ENCODE data around the gene FHL3.
"Not testable (repeated sequence)": the region's sequence is repeated elsewhere in the genome, so short reads cannot be mapped to it uniquely, and the experiment has no call there.

Gene FHL3

DNA sequence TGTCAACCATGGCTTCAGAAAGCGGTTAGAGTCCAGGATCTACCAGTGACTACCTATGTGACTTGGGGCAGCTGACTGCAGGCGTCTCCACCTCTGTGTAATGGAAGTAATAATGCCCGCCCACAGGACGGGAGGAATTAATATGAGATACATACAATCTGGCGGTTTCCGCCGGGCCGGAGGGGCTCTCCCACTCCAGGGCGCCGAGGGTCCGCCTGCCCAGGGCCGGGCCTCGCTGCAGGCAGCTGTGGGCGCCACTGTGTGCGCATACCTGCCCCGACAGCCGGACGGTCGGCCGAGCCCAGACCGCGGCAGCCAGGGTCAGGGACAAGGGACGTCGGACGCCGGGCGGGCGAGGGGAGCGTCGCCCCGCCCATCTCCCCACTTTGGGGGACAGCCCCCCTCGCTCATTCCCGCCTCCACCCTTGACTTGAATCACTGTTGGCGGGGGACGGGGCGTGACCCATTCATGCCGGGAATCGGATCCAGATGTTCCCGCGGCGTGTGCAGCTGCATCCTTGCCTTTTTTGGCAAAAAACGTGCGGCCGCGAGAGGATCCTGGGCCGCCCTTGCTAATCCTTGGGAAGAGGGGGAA lies 9.5 kb downstream of the FHL3 start:
- in situ Hi-C loops (cut with HindIII; ENCODE audit: low sequenced_read_pairs) = no loop called here

DNA sequence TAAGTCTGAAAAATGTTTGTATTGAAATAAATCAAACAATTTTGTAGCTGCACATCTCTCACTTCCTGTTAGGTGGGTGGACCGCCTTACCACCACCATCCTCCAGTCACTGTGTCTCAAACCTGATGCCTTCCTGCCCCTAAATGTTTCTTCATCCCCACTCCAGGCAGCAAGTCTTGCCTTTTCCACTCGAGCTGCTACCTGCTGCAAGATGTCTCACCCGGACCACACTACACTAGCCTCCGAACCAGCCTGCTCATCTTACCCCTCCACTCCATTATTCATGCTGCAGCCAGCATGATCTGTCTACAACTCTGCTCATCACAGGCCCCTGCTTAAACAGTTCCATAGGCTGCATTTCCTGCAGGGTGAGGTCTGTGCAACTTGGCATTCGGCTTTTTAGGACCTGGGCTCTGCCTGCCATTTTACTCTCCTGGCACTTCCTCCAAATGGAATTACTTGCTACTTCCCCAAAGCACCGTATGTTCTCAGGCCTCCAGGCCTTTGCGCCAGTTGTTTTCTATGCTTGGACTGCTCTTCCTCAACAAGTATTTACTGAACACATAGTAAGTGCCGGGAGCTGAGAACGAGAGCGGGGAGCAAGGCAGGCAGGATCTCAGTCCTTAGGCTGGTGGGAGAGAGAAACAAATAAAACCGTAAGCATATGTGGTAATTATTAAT lies 10.3 kb downstream of the FHL3 start:
- in situ Hi-C loops (cut with HindIII; ENCODE audit: low sequenced_read_pairs) = no loop called here

DNA sequence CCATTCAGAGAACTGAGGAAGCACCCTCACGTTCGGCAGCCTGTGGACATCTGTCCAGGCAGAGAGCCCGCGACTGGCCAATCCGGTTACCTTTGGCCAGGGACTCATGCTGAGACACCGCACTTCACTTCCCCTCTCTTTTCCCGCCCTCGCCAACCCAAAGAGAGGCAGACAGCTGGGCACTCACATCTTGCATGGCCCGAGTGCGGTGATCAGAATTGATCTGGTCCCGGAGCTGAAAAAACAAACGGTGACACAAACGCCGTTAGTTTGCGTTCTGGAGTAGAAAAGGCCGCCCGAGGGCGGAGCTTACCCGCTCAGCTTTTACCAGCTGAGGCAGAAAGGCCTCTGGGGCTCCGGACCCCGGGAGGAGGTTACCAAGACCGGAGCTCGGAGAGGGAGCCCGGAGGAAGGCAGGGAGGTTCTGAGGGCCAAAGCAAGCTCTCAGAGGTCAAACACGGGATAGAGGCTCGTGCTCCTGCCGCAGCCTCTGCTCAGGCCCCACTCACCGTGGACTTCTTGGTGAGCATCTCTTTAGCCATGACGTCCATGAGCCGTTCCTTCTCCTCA lies 15.9 kb downstream of the FHL3 start:
- in situ Hi-C loops (cut with HindIII; ENCODE audit: low sequenced_read_pairs) = no loop called here

DNA sequence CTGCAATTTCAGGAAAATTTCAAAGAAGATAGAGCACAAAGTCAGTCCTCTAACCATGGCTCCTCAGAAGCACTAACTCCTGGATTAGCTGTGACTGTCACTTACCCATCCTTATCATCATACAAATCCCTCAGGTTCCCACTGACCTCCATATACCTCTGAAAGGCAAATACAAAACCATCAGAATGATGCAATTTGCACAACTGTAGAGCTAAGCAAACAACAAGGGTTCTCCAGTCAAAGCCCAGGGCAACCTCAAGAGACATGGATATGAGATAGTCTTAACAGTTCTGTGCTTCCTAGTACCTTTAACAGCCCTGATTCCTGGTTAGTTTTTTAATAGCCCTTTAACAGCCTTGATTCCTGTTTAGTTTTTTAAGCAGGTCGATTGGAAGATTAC lies 17.6 kb downstream of the FHL3 start:
- in situ Hi-C loops (cut with HindIII; ENCODE audit: low sequenced_read_pairs) = no loop called here

DNA sequence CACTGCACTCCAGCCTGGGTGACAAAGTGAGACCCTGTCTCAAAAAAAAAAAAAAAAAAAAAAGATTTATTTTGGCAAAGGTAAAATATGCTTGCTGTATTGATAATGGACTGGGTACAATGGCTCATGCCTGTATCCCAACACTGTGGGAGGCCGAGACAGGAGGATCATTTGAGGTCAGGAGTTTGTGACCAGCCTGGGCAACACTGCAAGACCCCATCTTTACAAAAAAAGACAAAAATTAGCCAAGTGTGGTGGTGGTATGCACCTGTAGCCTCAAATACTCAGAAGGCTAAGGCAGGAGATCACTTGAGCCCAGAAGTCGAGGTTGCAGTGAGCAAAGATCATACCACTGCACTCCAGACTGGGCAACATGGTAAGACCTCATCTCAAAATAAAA lies 21.8 kb downstream of the FHL3 start:
- in situ Hi-C loops (cut with HindIII; ENCODE audit: low sequenced_read_pairs) = no loop called here

DNA sequence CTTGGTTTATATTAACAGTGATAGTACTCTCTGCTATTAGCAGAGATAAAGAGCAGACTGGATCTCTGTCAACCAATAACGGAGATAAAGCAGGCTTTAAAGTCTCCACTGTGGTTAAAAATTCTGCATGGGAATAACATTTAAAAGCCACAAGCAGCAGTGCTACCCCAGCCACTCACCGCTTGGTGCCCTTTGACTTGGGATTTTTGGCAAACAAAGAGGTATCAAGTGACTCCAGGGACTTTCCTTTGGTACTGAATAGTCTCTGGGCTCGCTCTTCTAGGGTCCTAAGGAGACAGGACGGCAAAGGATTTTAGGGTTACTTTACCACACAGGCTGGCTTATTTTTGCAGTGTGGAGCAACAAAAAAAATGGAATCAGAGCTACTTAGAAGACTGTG lies 26.8 kb downstream of the FHL3 start:
- in situ Hi-C loops (cut with HindIII; ENCODE audit: low sequenced_read_pairs) = no loop called here

DNA sequence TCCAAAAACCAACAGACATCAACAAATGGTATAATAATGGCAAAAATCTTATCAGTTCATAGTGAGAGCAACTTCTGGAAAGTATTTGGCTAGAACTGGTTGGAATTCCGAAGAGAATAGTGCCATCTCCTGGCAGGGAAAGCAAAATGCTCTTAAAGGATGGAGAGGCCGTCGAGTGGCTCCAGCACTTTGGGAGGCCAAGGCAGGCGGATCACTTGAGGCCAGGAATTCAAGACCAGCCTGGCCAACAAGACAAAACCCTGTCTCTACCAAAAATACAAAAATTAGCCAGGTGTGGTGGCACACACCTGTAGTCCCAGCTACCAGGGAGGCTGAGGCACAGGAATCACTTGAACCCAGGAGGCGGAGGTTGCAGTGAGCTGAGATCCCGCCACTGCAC lies 30.2 kb downstream of the FHL3 start:
- in situ Hi-C loops (cut with HindIII; ENCODE audit: low sequenced_read_pairs) = not testable (repeated sequence)

DNA sequence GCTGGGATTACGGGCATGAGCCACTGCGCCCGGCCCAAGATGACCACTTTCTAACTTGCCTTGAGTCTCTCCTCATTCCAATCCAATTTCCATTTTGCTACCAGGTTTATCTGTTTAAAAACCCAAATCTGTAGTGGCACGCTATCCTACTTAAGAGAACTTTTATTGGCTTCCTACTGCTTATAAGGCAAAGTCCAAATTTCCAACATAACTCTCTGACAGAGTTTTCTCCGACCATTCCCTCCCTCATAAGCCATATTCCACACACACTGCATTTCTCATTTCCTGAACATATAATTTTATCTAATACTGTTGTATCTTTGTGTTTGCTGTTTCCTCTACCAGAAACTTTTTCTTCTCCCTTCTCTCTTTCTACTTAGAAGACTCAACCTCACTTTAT lies 30.7 kb downstream of the FHL3 start:
- in situ Hi-C loops (cut with HindIII; ENCODE audit: low sequenced_read_pairs) = no loop called here

DNA sequence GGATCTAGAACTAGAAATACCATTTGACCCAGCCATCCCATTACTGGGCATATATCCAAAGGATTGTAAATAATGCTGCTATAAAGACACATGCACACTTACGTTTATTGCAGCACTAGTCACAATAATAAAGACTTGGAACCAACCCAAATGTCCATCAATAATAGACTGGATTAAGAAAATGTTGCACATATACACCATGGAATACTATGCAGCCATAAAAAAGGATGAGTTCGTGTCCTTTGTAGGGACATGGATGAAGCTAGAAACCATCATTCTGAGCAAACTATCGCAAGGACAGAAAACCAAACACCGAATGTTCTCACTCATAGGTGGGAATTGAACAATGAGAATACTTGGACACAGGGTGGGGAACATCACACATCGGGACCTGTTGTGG lies 31.6 kb downstream of the FHL3 start:
- in situ Hi-C loops (cut with HindIII; ENCODE audit: low sequenced_read_pairs) = not testable (repeated sequence)

DNA sequence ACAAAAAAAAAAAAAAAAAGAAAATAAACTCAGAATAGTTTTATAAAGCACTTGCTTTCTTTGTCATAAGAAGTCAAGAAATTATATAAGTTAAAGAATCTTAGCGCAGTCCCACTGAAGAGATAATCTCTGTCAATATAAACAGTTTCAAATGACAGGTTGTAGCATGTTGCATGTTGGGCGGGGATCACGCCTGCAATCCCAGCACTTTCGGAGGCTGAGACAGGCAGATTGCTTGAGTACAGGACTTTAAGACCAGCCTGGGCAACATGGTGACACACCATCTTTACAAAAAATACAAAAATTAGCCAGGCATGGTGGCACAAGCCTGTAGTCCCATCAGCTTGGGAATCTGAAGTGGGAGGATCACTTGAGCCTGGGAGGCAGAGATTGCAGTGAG lies 40.0 kb downstream of the FHL3 start:
- in situ Hi-C loops (cut with HindIII; ENCODE audit: low sequenced_read_pairs) = no loop called here

DNA sequence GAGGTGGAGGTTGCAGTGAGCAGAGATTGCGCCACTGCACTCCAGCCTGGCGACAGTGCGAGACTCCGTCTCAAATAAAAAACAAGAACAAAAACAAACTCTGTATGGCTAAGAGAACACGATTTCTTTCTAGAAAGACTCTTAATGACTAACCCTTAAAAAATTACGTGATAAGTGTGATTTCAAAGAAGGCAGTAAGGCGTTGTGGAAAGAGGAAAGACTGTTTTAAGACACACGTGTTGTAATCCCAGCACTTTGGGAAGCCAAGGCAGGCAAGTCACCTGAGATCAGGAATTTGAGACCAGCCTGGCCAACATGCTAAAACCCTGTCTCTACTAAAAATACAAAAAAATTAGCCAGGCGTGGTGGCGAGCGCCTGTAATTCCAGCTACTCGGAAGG lies 41.2 kb downstream of the FHL3 start:
- in situ Hi-C loops (cut with HindIII; ENCODE audit: low sequenced_read_pairs) = not testable (repeated sequence)

DNA sequence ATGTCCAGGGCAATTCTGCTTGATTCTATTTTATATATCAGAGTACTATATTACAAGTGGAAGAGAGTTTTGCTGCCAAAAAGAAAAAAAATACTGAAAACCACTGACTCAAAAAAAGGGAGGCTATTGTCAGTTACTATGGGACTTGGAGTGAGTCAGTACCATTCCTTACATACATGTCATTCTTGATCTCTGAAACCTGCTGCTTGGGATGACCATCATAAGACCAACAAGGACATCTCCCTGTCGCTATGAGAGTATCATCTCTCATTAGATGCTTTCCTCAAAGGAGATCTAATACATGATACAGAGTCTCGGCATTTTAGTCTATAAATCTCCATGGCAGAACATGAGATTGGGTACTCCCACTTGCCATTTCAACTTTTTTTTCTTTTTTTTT lies 46.6 kb downstream of the FHL3 start:
- in situ Hi-C loops (cut with HindIII; ENCODE audit: low sequenced_read_pairs) = no loop called here

DNA sequence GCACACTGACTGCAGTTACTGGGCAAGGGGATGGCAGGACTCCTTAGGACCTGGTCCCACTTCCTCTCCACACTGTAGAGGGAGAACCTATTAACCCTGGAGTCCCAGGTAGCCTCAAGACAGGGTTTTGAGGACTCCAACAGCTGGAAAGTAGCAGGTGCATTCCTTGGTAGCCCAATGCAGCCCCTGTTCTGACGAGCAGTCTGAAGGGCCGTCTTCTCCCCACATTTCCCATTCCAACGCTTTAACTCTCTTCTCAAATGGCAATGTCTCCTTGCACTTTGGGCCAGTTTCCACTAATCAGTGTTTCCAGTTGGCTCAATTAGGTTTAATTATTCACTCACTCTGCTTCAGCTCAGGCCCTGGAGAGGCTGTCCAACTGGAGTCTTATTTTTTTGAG lies 49.6 kb downstream of the FHL3 start:
- in situ Hi-C loops (cut with HindIII; ENCODE audit: low sequenced_read_pairs) = no loop called here

DNA sequence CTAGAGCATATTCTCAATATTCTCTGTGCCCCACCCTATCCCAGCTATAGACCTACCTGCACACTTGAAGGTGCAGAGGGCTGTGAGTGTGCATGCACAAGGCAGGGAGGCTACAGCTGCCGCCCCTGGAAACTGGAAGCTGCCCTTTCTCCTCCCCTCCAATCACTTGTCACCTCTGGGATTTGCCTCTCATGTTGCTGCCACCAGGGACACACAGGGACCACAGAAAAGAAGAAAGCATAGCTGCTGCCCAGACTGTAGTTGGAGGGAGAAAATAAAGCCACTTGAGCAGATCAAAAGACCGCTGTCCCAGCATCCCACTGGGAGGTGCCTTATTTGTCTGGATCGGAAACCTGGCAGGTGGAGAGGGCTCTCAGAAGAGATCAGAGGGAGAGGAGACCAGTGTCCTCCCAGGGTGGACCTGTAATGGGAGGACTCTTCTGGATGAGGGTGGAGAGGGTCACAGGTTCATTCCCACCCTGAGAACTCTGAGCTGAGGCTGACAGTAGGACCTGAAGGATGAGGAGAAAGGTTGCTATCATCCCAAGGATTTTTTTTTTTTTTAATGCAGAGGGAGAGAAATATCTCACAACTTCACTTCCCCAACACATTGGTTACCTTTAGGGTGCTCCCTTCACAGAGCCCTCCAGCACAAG lies 50.9 kb downstream of the FHL3 start:
- in situ Hi-C loops (cut with HindIII; ENCODE audit: low sequenced_read_pairs) = no loop called here

DNA sequence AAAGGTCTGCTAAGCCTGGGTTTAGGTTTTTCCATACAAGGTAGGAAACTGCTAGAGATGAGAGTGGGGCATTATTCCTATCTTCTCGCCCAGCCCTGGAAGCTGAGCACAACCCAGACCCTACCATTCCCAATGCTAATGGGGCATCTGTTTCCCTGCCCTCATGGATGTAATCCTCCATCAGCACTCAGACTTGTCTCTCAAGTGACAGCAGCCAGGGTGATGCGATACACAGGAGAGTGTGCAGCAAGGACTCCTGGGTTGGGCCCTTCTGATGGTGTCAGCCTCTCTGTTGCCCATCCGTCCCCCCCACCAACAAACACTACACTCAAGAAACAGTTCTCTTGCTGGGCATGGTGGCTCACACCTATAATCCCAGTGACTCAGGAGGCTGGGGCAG lies 52.6 kb downstream of the FHL3 start:
- in situ Hi-C loops (cut with HindIII; ENCODE audit: low sequenced_read_pairs) = no loop called here

DNA sequence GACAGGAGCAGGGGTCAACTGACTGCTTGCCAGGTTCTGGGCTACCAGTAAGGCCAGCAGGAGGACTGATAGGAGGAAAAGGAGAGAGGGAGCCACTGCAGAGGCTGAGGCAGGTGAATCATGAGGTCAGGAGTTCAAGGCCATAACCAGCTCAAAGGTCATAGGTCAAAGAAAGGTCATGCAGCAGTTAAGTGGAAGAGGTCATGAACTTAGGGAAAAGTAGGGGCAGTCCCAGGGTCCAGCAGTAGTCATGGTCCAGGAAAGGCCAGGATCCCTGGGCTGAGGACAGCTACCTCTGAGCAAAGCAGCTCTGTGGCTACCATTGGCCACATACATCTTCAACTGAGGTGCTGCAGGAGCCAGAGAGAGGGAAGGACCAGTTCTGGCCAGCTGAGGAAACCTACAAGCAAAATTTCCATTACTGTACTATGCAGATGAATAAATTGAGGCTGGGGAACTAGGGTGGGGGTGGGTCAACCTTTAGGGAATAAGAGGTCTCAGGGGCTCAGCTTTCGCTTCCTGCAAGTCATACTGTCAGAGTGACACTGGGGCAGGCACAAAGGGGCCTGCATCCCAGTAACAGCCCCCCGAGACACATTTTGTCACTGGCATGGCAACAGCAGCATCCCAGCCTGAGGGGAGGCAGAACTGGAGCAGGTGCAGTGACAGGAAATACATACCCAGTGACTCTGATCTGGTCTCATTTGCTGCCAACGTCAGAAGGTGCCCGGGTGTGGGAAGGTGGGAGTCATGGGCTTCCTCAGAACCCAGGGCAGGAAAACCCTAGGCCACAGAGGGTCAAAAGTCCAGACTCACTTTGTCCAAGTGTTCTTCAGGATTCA lies 53.3 kb downstream of the FHL3 start:
- in situ Hi-C loops (cut with HindIII; ENCODE audit: low sequenced_read_pairs) = no loop called here

DNA sequence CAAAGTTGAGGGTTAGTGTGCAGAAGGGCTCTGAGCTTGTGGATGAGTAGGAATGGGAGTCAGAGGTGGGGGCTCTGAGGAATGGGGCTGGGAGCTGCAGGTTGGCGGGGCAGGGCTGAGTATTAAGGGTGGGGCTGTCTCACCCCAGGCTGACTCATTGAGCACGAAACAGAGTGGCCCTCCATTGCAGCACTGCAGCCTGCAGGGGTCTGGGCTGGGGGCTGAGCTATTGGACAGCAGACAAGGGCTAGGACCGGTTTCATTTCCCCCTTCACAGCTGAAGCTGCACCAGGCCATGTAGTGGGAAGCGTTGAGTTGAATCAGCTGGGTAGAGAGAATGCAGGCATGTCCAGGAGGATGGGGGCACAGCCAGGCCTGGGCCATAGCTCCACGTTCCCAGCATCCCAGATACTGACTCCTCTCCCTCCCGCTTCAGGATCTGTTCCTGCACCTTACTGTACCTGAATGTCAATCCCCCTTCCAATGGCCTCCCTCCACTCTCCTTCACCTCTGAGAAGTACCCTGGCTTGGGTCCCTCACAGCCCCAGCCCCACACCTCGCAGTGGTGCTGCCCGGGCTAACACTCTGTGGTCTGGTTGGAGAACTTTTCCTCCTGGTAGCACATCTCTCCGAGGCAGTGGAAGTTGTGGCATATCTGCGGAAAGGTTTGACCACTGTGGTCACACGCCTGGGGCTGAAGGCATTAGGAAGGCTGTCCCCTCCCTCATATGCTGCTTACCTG lies 54.1 kb downstream of the FHL3 start:
- in situ Hi-C loops (cut with HindIII; ENCODE audit: low sequenced_read_pairs) = no loop called here

DNA sequence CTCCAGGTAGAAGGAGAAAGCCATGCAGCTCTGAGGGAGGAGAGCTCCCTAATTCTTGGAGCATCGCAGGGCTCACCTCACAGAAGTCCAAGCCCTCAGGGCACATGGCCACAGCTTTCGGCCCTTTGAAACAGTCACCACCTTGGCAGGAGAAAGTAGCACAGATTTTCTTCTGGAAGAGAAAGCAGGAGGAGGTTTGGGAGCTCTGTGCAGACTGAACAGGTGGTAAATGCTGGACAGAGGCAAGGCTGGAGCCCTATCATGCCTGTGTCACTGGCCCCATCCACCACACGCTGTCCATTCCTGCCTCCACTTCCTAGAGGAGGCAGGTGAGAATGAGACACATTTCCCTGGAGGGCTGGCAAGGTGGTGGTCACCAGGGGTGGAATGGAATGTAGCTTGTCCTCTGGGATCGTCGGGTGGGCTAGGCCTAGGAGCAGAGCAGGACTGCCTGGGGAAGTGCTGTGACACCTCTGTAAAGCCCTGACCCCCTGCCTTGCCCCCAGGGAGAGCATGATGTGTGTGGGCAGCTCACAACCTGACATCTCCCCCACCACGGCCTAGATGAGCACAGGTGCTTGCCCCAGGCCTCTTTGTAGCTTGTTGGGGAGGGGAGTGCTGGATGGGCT lies 55.7 kb downstream of the FHL3 start:
- in situ Hi-C loops (cut with HindIII; ENCODE audit: low sequenced_read_pairs) = no loop called here

DNA sequence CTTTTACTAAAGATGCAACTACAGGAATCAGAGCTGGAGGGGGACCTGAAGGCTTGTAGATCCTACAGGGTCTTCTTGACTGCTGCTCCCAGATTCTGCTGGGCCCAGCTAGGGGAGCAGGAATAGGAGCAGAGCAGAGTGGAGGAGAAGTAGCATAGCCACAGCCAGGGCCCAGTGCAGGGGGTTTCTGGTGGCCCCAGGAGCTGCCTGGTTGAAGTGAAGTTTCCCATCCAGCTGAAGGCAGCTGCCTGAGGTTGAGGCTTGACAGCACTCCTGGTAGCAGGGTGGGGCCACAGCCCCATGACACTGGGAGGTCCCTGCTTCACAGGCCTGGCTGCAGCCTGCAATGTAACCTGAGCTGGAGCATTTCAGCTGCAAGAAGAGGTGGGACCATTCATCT lies 56.5 kb downstream of the FHL3 start:
- in situ Hi-C loops (cut with HindIII; ENCODE audit: low sequenced_read_pairs) = no loop called here

DNA sequence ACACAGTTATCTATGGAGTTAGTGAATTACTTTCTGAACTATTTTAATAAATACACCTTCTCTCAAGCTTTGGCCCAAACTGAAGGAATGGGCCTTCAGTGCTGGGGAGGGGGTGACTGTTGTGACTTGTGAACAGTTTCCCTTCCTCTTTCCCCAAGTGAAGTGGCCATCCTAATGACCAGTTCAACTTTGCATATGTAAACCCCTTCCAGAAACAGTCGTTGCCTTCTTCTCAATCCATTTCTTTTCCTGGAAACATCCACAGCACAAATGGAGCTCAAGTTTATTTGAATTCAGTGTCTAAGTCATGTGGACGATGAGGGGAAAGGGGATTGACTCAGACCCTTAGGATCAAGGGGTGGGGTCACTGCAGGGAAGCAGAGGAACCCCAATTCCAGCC lies 57.1 kb downstream of the FHL3 start:
- in situ Hi-C loops (cut with HindIII; ENCODE audit: low sequenced_read_pairs) = no loop called here

Data from endothelial cell of hepatic sinusoid (primary cell).